ENCODE data around the gene ATXN1. TPM values are rescaled to one million over a fixed set of nuclear protein-coding genes. Genes with fewer than 3 reads are reported as not detected.

Gene ATXN1
- polyA plus RNA-seq, 1 donor (not counting 4 experiments of a cell fraction or from before 2014, with no cell fraction given), result 9.7 TPM

GRCh38 chr6:16292432-16292831 is 468.8 kb downstream of the ATXN1 start:
- H4K20me1 ChIP-seq (ENCODE audit: control insufficient read depth, extremely low read depth, insufficient read depth, low read length), result no peaks in the 10 kb centered on the region
- no peak overlapping the region for H3K9ac ChIP-seq (ENCODE audit: control insufficient read depth, extremely low read depth, insufficient read depth, low read length)
- dilution Hi-C loops (cut with MboI; ENCODE audit: extremely low pct_ligation_motif_present, low sequenced_read_pairs), result no loop called here
- H3K27me3 ChIP-seq (ENCODE audit: control insufficient read depth, extremely low read depth, insufficient read depth, low read length), result peaks cover 25% of the 10 kb centered on the region
- H3K9me1 ChIP-seq (ENCODE audit: control insufficient read depth, extremely low read depth, insufficient read depth, low read length), result no peaks in the 10 kb centered on the region
- FAIRE-seq, result no peak
- TF ChIP-seq EZH2 (IDR thresholded peaks at IDR 0.05; ENCODE audit: low read length) (no peak), CTCF (optimal IDR thresholded peaks at IDR 0.05 in 1 of 3, IDR thresholded peaks at IDR 0.05 in 1 of 3, conservative IDR thresholded peaks at IDR 0.05 in 1 of 3; ENCODE audit: extremely low read depth in 1 of 3, insufficient read depth in 2 of 3, low read length in 3 of 3) (no peak)
- no peak overlapping the region for H3K4me2 ChIP-seq (ENCODE audit: control insufficient read depth, extremely low read depth, insufficient read depth, low read depth, low read length)
- H3K4me3 ChIP-seq (ENCODE audit: control insufficient read depth in 2 of 3, extremely low read depth in 1 of 3, insufficient read depth in 2 of 3, low read depth in 1 of 3, low read length in 3 of 3), result no peak overlapping the region
- H2AFZ ChIP-seq (ENCODE audit: control insufficient read depth, low read length), result no peak overlapping the region
- no peaks in the 10 kb centered on the region for H3K9me3 ChIP-seq (ENCODE audit: control insufficient read depth, low read depth, low read length)
- H3K79me2 ChIP-seq (ENCODE audit: control insufficient read depth, insufficient read depth, low read length), result no peaks in the 10 kb centered on the region
- H3K27ac ChIP-seq (ENCODE audit: control insufficient read depth, insufficient read depth, low read length), result no peak overlapping the region
- H3K4me1 ChIP-seq (ENCODE audit: control insufficient read depth, extremely low read depth, insufficient read depth, low read length), result no peaks in the 10 kb centered on the region
- no peaks in the 10 kb centered on the region for H3K36me3 ChIP-seq (ENCODE audit: control insufficient read depth in 2 of 2, extremely low read depth in 1 of 2, insufficient read depth in 2 of 2, low read length in 2 of 2)
- DNase-seq (ENCODE audit: low read depth, low spot score), result no peak

GRCh38 chr6:16291739-16292138 is 469.5 kb downstream of the ATXN1 start:
- no peaks in the 10 kb centered on the region for H3K36me3 ChIP-seq (ENCODE audit: control insufficient read depth in 2 of 2, extremely low read depth in 1 of 2, insufficient read depth in 2 of 2, low read length in 2 of 2)
- H3K4me3 ChIP-seq (ENCODE audit: control insufficient read depth in 2 of 3, extremely low read depth in 1 of 3, insufficient read depth in 2 of 3, low read depth in 1 of 3, low read length in 3 of 3), result no peak overlapping the region
- TF ChIP-seq EZH2 (IDR thresholded peaks at IDR 0.05; ENCODE audit: low read length) (no peak), CTCF (optimal IDR thresholded peaks at IDR 0.05 in 1 of 3, IDR thresholded peaks at IDR 0.05 in 1 of 3, conservative IDR thresholded peaks at IDR 0.05 in 1 of 3; ENCODE audit: extremely low read depth in 1 of 3, insufficient read depth in 2 of 3, low read length in 3 of 3) (no peak)
- DNase-seq (ENCODE audit: low read depth, low spot score), result no peak
- FAIRE-seq, result no peak
- H3K9me3 ChIP-seq (ENCODE audit: control insufficient read depth, low read depth, low read length), result no peaks in the 10 kb centered on the region
- no peak overlapping the region for H3K27ac ChIP-seq (ENCODE audit: control insufficient read depth, insufficient read depth, low read length)
- no peaks in the 10 kb centered on the region for H4K20me1 ChIP-seq (ENCODE audit: control insufficient read depth, extremely low read depth, insufficient read depth, low read length)
- peaks cover 25% of the 10 kb centered on the region for H3K27me3 ChIP-seq (ENCODE audit: control insufficient read depth, extremely low read depth, insufficient read depth, low read length)
- H2AFZ ChIP-seq (ENCODE audit: control insufficient read depth, low read length), result no peak overlapping the region
- no peak overlapping the region for H3K9ac ChIP-seq (ENCODE audit: control insufficient read depth, extremely low read depth, insufficient read depth, low read length)
- H3K4me1 ChIP-seq (ENCODE audit: control insufficient read depth, extremely low read depth, insufficient read depth, low read length), result no peaks in the 10 kb centered on the region
- H3K9me1 ChIP-seq (ENCODE audit: control insufficient read depth, extremely low read depth, insufficient read depth, low read length), result no peaks in the 10 kb centered on the region
- H3K4me2 ChIP-seq (ENCODE audit: control insufficient read depth, extremely low read depth, insufficient read depth, low read depth, low read length), result no peak overlapping the region
- H3K79me2 ChIP-seq (ENCODE audit: control insufficient read depth, insufficient read depth, low read length), result no peaks in the 10 kb centered on the region
- dilution Hi-C loops (cut with MboI; ENCODE audit: extremely low pct_ligation_motif_present, low sequenced_read_pairs), result no loop called here

Measured in keratinocyte (primary cell).